Measurements from ENCODE around the gene PLPP1.

PLPP1 gene

DNA sequence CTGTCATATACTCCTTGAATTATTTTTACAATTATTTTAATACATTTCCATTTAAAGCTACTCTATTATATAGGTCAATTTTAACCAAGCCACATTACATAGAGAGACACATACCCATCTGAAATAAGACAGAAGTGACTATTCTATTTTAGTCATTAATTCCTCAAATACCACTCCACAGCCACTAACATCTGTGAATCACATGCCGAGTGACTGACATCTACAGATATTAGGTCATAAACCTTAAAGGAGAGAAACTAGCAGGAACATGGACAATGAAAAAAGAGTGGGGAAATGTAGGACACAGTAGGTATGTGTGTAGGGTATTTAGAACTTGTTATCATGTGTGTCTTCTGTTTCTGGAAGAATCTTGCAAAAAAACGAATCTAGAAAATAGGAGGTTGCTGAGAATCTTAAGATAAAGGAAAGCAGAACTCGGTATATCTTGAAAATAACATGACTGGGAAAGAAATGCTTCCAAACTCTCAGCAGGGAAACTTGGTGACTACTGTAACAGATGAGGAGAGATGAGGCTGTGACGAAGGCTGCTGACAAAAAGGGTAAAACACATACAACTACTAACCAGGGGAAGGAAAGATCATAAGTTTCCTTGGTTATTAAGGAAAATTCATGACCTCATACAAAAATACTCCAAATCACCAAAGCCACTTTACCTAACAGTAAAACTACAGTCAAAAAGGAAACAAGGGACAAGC lies 84.6 kb downstream of the PLPP1 start:
- no peak for DNase-seq
- Histone ChIP-seq H3K4me3 (ENCODE audit: low read depth, low read length) (no peak overlapping the region), H3K9me3 (no peaks in the 10 kb centered on the region), H3K4me1 (no peaks in the 10 kb centered on the region), H3K36me3 (no peaks in the 10 kb centered on the region), H3K27me3 (no peaks in the 10 kb centered on the region)
- no peak for TF ChIP-seq CTCF (IDR thresholded peaks at IDR 0.05; ENCODE audit: low read depth, low read length)

- no peaks in the 10 kb centered on the region for H3K36me3 ChIP-seq
- H3K9me3 ChIP-seq, result no peaks in the 10 kb centered on the region
- TF ChIP-seq CTCF (IDR thresholded peaks at IDR 0.05; ENCODE audit: low read depth, low read length), result no peak
- H3K27me3 ChIP-seq, result no peaks in the 10 kb centered on the region
- no peak for DNase-seq
- H3K4me3 ChIP-seq (ENCODE audit: low read depth, low read length), result no peak overlapping the region
- H3K4me1 ChIP-seq, result no peaks in the 10 kb centered on the region
These were observed 88.0 kb downstream of the PLPP1 start for GRCh38 chr5:55446640-55447351.

GRCh38 chr5:55445791-55446190 lies 89.0 kb downstream of the PLPP1 start:
- DNase-seq, result no peak
- Histone ChIP-seq H3K27me3 (no peaks in the 10 kb centered on the region), H3K4me3 (ENCODE audit: low read depth, low read length) (no peak overlapping the region), H3K4me1 (0 out of 2 replicates have a peak, but pooled peaks cover 4% of the 10 kb centered on the region), H3K36me3 (no peaks in the 10 kb centered on the region), H3K9me3 (no peaks in the 10 kb centered on the region)
- no peak for TF ChIP-seq CTCF (IDR thresholded peaks at IDR 0.05; ENCODE audit: low read depth, low read length)

- peaks cover 19% of the 10 kb centered on the region for H3K4me1 ChIP-seq
- H3K36me3 ChIP-seq, result no peaks in the 10 kb centered on the region
- TF ChIP-seq CTCF (IDR thresholded peaks at IDR 0.05; ENCODE audit: low read depth, low read length), result no peak
- no peaks in the 10 kb centered on the region for H3K9me3 ChIP-seq
- H3K27me3 ChIP-seq, result no peaks in the 10 kb centered on the region
- DNase-seq, result no peak
- no peak overlapping the region for H3K4me3 ChIP-seq (ENCODE audit: low read depth, low read length)
These were observed 92.8 kb downstream of the PLPP1 start for GRCh38 chr5:55441954-55442353.

DNA sequence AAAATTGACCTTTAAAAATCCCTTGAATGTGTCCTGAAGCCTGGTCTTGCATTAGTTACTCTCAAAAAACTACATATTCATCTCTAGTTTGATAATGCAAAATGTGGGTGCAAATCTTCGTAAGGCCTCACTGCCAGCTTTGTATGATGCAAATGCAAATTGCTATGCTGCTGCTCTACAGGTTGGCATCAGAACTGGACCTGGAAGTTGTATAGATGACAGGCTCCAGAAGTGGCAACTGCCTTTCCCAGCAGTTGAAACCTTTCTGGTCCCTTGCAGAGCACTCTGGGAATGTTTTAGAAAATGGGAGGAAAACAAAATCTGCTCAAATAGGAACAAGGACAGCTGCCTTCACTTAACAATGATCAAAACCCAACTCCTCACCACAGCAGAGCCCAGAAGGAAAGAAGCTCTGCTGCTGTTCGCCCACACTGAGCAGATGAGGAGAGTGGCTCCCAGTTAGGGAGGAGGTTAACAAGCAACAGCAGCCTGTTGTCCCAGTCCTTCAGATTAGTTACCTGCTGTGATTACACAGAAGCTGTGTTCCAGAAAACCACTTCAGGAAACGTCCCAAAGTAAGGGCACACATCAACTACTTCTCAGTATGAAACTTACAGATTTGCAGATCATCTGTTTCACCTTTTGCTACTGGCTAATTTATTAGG lies 93.5 kb downstream of the PLPP1 start:
- H3K36me3 ChIP-seq, result no peaks in the 10 kb centered on the region
- no peaks in the 10 kb centered on the region for H3K27me3 ChIP-seq
- H3K9me3 ChIP-seq, result no peaks in the 10 kb centered on the region
- no peak overlapping the region for H3K4me3 ChIP-seq (ENCODE audit: low read depth, low read length)
- no peak for DNase-seq
- TF ChIP-seq CTCF (IDR thresholded peaks at IDR 0.05; ENCODE audit: low read depth, low read length), result no peak
- H3K4me1 ChIP-seq, result peaks cover 19% of the 10 kb centered on the region

Data from BE2C (cell line).